H1 (cell line): ENCODE data around the gene AGR3. TPM values are rescaled to one million over a fixed set of nuclear protein-coding genes. Genes with fewer than 3 reads are reported as not detected.
A peak's percentile ranks its signal among the peaks of the same experiment; 100 is the strongest.

Experiments used
- CTCF ChIA-PET: fragments of 300-600 bp; sonication (Branson Sonifier 250); formaldehyde crosslinking; loops from one replicate; lab custom pipeline; 2021; ENCODE audit not compliant: partially characterized antibody; lab: Charles Lee
- POLR2A ChIA-PET: fragments of 300-600 bp; sonication (Branson Sonifier 250); formaldehyde crosslinking; loops from one replicate; lab custom pipeline; 2021; ENCODE audit warnings: inconsistent platforms; ENCODE audit not compliant: partially characterized antibody; lab: Charles Lee
- DNase-seq, 2 experiments: peaks; one replicate each; pipeline versions ENCODE4 v3.0.0 to v3.0.0-alpha.2; 2010 to 2022; ENCODE audit warnings: low spot score in 2 of 2, low read depth in 1 of 2, mixed read lengths in 1 of 2
- FAIRE-seq: peaks from 2 replicates; lab custom pipeline; 2011; peaks lifted over from hg19 to GRCh38; lab: Jason Lieb, UNC
- H2AFZ ChIP-seq: 2 replicates; pipeline ENCODE4 v1.8.1; 2012; ENCODE audit warnings: low read length, inconsistent platforms
- H2AK5ac ChIP-seq: 2 replicates; pipeline ENCODE4 v1.6.1; 2013; ENCODE audit warnings: low read depth, low read length
- H2BK120ac ChIP-seq: replicated peaks from 2 replicates; pipeline ENCODE3; 2013; ENCODE audit warnings: low read depth, low read length, inconsistent platforms
- H2BK12ac ChIP-seq: 2 replicates; pipeline ENCODE4 v1.6.1; 2013; ENCODE audit warnings: low read depth, low read length
- H2BK15ac ChIP-seq: 2 replicates; pipeline ENCODE4 v1.6.1; 2013; ENCODE audit warnings: low read length
- H2BK20ac ChIP-seq: 2 replicates; pipeline ENCODE4 v1.6.1; 2013; ENCODE audit warnings: low read length
- H2BK5ac ChIP-seq: 2 replicates; pipeline ENCODE4 v1.6.1; 2013; ENCODE audit warnings: low read depth, low read length
- H3K14ac ChIP-seq: 2 replicates; pipeline ENCODE4 v1.6.1; 2013; ENCODE audit warnings: inconsistent platforms; ENCODE audit not compliant: insufficient read length
- H3K18ac ChIP-seq: 2 replicates; pipeline ENCODE4 v1.6.1; 2013; ENCODE audit warnings: low read length; ENCODE audit errors: extremely low read depth
- H3K23ac ChIP-seq: 2 replicates; pipeline ENCODE4 v1.6.1; 2013; ENCODE audit warnings: inconsistent platforms; ENCODE audit not compliant: insufficient read length
- H3K23me2 ChIP-seq: 2 replicates; pipeline ENCODE4 v1.6.1; 2013; ENCODE audit warnings: low read depth, low read length
- H3K27ac ChIP-seq: 2 replicates; pipeline ENCODE4 v1.6.1; 2011; ENCODE audit warnings: low read depth, low read length, inconsistent platforms
- H3K27me3 ChIP-seq, 4 experiments: replicated peaks in 1 of 4; 1 replicate in 1 of 4; 2 replicates in 3 of 4; pipeline versions ENCODE4 v1.6.1 to v1.8.1; 2011 to 2013; ENCODE audit warnings: low read length in 3 of 4, mild to moderate bottlenecking in 3 of 4, inconsistent platforms in 2 of 4, mixed read lengths in 2 of 4, moderate library complexity in 1 of 4; ENCODE audit not compliant: control insufficient read depth in 3 of 4, insufficient read depth in 3 of 4; ENCODE audit errors: extremely low read depth in 1 of 4
- H3K36me3 ChIP-seq, 4 experiments: 2 replicates each; pipeline versions ENCODE4 v1.6.1 to v1.8.1; 2011 to 2013; ENCODE audit warnings: mild to moderate bottlenecking in 4 of 4, low read length in 3 of 4, moderate library complexity in 2 of 4, control low read depth in 1 of 4, inconsistent platforms in 1 of 4; ENCODE audit not compliant: insufficient read depth in 4 of 4, control insufficient read depth in 2 of 4
- H3K4ac ChIP-seq: replicated peaks from 2 replicates; pipeline ENCODE3; 2013; ENCODE audit warnings: low read length, low read depth, mixed read lengths, inconsistent platforms; ENCODE audit not compliant: insufficient read length
- H3K4me1 ChIP-seq, 4 experiments: replicated peaks in 1 of 4; 1 replicate in 1 of 4; 2 replicates in 3 of 4; pipeline versions ENCODE4 v1.6.1 to v1.8.1; 2011 to 2013; ENCODE audit warnings: low read length in 3 of 4, inconsistent platforms in 2 of 4, mixed read lengths in 1 of 4; ENCODE audit not compliant: insufficient read depth in 4 of 4, control insufficient read depth in 3 of 4
- H3K4me2 ChIP-seq, 2 experiments: 2 replicates each; pipeline versions ENCODE4 v1.6.1 to v1.8.1; 2011 to 2013; ENCODE audit warnings: low read depth in 2 of 2, low read length in 2 of 2, control low read depth in 1 of 2, inconsistent platforms in 1 of 2, mild to moderate bottlenecking in 1 of 2; ENCODE audit not compliant: insufficient read depth in 1 of 2
- H3K4me3 ChIP-seq, 4 experiments: fragments of 200-600, 300-600 bp in 1 of 4; sonication (generic), shearing (Covaris generic), sonication (Bioruptor Twin) in 1 of 4; 2 replicates each; pipeline versions ENCODE4 v1.5.1 to v1.8.1; 2011 to 2016; ENCODE audit warnings: low read length in 4 of 4, low read depth in 3 of 4, control low read depth in 2 of 4, inconsistent platforms in 2 of 4, mild to moderate bottlenecking in 2 of 4, mixed read lengths in 1 of 4, moderate library complexity in 1 of 4; ENCODE audit not compliant: insufficient read depth in 2 of 4; ENCODE audit errors: extremely low read depth in 1 of 4
- H3K56ac ChIP-seq: replicated peaks from 2 replicates; pipeline ENCODE3; 2013; ENCODE audit warnings: low read depth, mild to moderate bottlenecking, mixed read lengths, low read length, inconsistent platforms; ENCODE audit not compliant: insufficient read length
- H3K79me1 ChIP-seq: 2 replicates; pipeline ENCODE4 v1.6.1; 2013; ENCODE audit warnings: low read depth, low read length, control low read depth
- H3K79me2 ChIP-seq, 2 experiments: 2 replicates each; pipeline versions ENCODE4 v1.6.1 to v1.8.1; 2012 to 2013; ENCODE audit warnings: low read length in 2 of 2, mild to moderate bottlenecking in 2 of 2, inconsistent platforms in 1 of 2; ENCODE audit not compliant: insufficient read depth in 2 of 2, control insufficient read depth in 1 of 2
- H3K9ac ChIP-seq, 4 experiments: replicated peaks in 1 of 4; 1 replicate in 1 of 4; 2 replicates in 3 of 4; pipeline versions ENCODE4 v1.6.1 to v1.8.1; 2011 to 2013; ENCODE audit warnings: low read depth in 3 of 4, low read length in 3 of 4, control low read depth in 2 of 4, mild to moderate bottlenecking in 2 of 4, moderate library complexity in 2 of 4, inconsistent platforms in 1 of 4; ENCODE audit errors: extremely low read depth in 1 of 4
- H3K9me3 ChIP-seq, 2 experiments: 2 replicates each; pipeline versions ENCODE4 v1.6.1 to v1.8.1; 2012 to 2013; ENCODE audit warnings: mild to moderate bottlenecking in 2 of 2, moderate library complexity in 2 of 2, control low read depth in 1 of 2, inconsistent platforms in 1 of 2, low read depth in 1 of 2, low read length in 1 of 2, mixed read lengths in 1 of 2; ENCODE audit not compliant: insufficient read depth in 2 of 2
- H4K20me1 ChIP-seq, 2 experiments: replicated peaks in 1 of 2; 2 replicates each; pipeline versions ENCODE3 to v1.8.1; 2011 to 2013; ENCODE audit warnings: inconsistent platforms in 2 of 2, low read length in 2 of 2, mild to moderate bottlenecking in 1 of 2; ENCODE audit not compliant: insufficient read depth in 2 of 2, control insufficient read depth in 1 of 2
- H4K5ac ChIP-seq: 2 replicates; pipeline ENCODE4 v1.6.1; 2013; ENCODE audit warnings: low read length, low read depth, mixed read lengths, inconsistent platforms; ENCODE audit not compliant: insufficient read length
- H4K8ac ChIP-seq: 2 replicates; pipeline ENCODE4 v1.8.0; 2013; ENCODE audit warnings: mild to moderate bottlenecking, moderate library complexity, low read length, inconsistent platforms; ENCODE audit not compliant: insufficient read depth; ENCODE audit errors: extremely low read depth
- H4K91ac ChIP-seq: replicated peaks from 2 replicates; pipeline ENCODE3; 2013; ENCODE audit warnings: low read length, mixed read lengths, inconsistent platforms; ENCODE audit not compliant: insufficient read length
- BCL11A ChIP-seq, 2 experiments: IDR thresholded peaks; one replicate each; pipeline ENCODE4 v1.6.1; 2011; ENCODE audit warnings: low read depth in 2 of 2, low read length in 2 of 2, mild to moderate bottlenecking in 2 of 2
- E2F6 ChIP-seq: IDR thresholded peaks from 2 replicates; pipeline ENCODE4 v1.6.1; 2012; ENCODE audit warnings: inconsistent platforms
- GABPA ChIP-seq: IDR thresholded peaks from 2 replicates; pipeline ENCODE4 v1.6.1; 2011; ENCODE audit warnings: mild to moderate bottlenecking, low read length, moderate library complexity, borderline replicate concordance; ENCODE audit not compliant: insufficient read depth
- PHF8 ChIP-seq: fragments of 200-600 bp; sonication (generic); conservative IDR thresholded peaks from 2 replicates; pipeline ENCODE4 v1.7.1; 2012; ENCODE audit warnings: low read depth, mild to moderate bottlenecking, inconsistent platforms, low read length, moderate library complexity
- POLR2A ChIP-seq, 2 experiments: IDR thresholded peaks; 1 replicate in 1 of 2; 2 replicates in 1 of 2; pipeline ENCODE4 v1.6.1; 2011; ENCODE audit warnings: low read depth in 2 of 2, low read length in 2 of 2, mild to moderate bottlenecking in 2 of 2; ENCODE audit errors: control extremely low read depth in 1 of 2
- SRF ChIP-seq: IDR thresholded peaks from 2 replicates; pipeline ENCODE4 v1.6.1; 2011; ENCODE audit warnings: mild to moderate bottlenecking, low read depth, low read length, moderate library complexity
- TCF12 ChIP-seq: IDR thresholded peaks from 2 replicates; pipeline ENCODE4 v1.6.1; 2011; ENCODE audit warnings: low read depth, mild to moderate bottlenecking, low read length
- YY1 ChIP-seq: IDR thresholded peaks from 2 replicates; pipeline ENCODE4 v1.6.1; 2011; ENCODE audit warnings: low read depth, mild to moderate bottlenecking, low read length
- WGBS, 2 experiments: shearing (Covaris generic) in 1 of 2; methylation state at CpG; one replicate each; pipeline versions ENCODE4 v1.1.6 to v1.1.7; 2013 to 2015; ENCODE audit warnings: low lambda C conversion rate in 2 of 2, mixed read lengths in 2 of 2, inconsistent platforms in 1 of 2, low coverage in 1 of 2, missing lambda C conversion rate in 1 of 2; ENCODE audit not compliant: insufficient replicate concordance in 2 of 2, insufficient coverage in 1 of 2, insufficient read length in 1 of 2; ENCODE audit errors: extremely low coverage in 1 of 2, missing lambda C conversion rate in 1 of 2; 5-methylcytosine and 5-hydroxymethylcytosine counted together
- polyA plus RNA-seq, 7 experiments: library from polyadenylated mRNA; depleted of rRNA in 3 of 7; stranded (reverse) in 5 of 7; unstranded in 2 of 7; fragments of >200 nt in 5 of 7; fragments of 200-250 nt in 2 of 7; gene quantifications; 1 replicate in 5 of 7; 2 replicates in 1 of 7; 4 replicates in 1 of 7; pipeline versions ENCODE4 v1.2.1 to v1.2.3, GENCODE V29; 2011 to 2013; ENCODE audit warnings: missing spikeins in 2 of 7, mixed read lengths in 2 of 7
- total RNA-seq: library from RNA; stranded (reverse); fragmentation: NEBNext Ultra II Directional; extraction: Animal tissue kit (Norgen Biotek cat#: 25700); gene quantifications from 2 replicates; pipeline ENCODE4 v1.2.1, GENCODE V29; 2021

AGR3 gene
- total and polyA plus RNA-seq, 2 of the 8 experiments (the other 6 are each of a cell fraction or from before 2014, with no cell fraction given): not detected

DNA sequence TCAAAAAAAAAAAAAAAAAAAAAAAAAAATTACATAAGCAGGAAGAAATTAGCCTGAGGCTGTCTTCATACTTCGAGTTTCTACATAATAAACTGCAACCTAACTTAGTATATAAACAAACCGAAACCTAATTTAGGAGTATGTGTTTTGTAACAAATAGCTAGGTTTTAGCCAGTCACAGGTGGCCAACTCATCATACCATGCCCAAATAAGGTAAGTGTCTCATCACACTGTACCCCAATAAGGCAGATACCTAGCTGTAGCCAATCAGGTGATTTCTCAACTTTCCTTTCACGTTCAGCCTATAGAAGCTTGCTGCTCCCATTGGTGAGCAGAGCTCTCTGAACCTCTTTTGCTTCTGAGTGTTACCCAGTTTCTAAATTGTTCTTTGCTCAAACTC lies 63.1 kb downstream of the AGR3 start:
- no peak overlapping the region for H3K14ac ChIP-seq
- DNase-seq (no peak), FAIRE-seq (no peak)
- WGBS, 2 experiments: 92% methylated on average over 3 of the region's 3 CpGs; no CpG with 5 or more reads in 1 of the 2 experiments
- no peak overlapping the region for H2BK15ac ChIP-seq
- no peak overlapping the region for H3K9ac ChIP-seq
- no peak overlapping the region for H3K4ac ChIP-seq
- no peaks in the 10 kb centered on the region for H4K20me1 ChIP-seq
- no peak overlapping the region for H2BK12ac ChIP-seq
- H3K9me3 ChIP-seq: no peaks in the 10 kb centered on the region
- H3K23me2 ChIP-seq: no peaks in the 10 kb centered on the region
- ChIA-PET POLR2A (no interaction called here), CTCF (interaction anchor here (0.6 kb wide), 1 partner anchor 25 kb away, joined by 3 read pairs; no protein-coding TSS in a partner anchor)
- no peak overlapping the region for H4K91ac ChIP-seq
- no peak overlapping the region for H2BK20ac ChIP-seq
- H3K4me2 ChIP-seq: no peak overlapping the region
- H3K27ac ChIP-seq: no peak overlapping the region
- no peak overlapping the region for H4K8ac ChIP-seq
- H2AFZ ChIP-seq: no peak overlapping the region
- no peak overlapping the region for H3K23ac ChIP-seq
- H4K5ac ChIP-seq: no peak overlapping the region
- H3K79me1 ChIP-seq: no peaks in the 10 kb centered on the region
- H3K56ac ChIP-seq: no peak overlapping the region
- no peak overlapping the region for H2BK5ac ChIP-seq
- H3K79me2 ChIP-seq: no peaks in the 10 kb centered on the region
- H3K27me3 ChIP-seq: no peaks in the 10 kb centered on the region
- H3K4me1 ChIP-seq: no peaks in the 10 kb centered on the region
- no peak for TF ChIP-seq GABPA
- peak; percentile 76 for TF ChIP-seq SRF
- no peak for TF ChIP-seq POLR2A (IDR thresholded peaks at IDR 0.05; ENCODE audit: control extremely low read depth in 1 of 2, low read depth in 2 of 2, low read length in 2 of 2)
- TF ChIP-seq PHF8: no peak
- no peak for TF ChIP-seq TCF12
- TF ChIP-seq YY1: no peak
- no peak for TF ChIP-seq E2F6
- no peak for TF ChIP-seq BCL11A (IDR thresholded peaks at IDR 0.05; ENCODE audit: low read depth in 2 of 2, low read length in 2 of 2)
- TF ChIP-seq, all 59 proteins: peak for 1
- Histone ChIP-seq H2BK120ac (no peak overlapping the region), H2AK5ac (no peak overlapping the region), H3K18ac (no peak overlapping the region), H3K4me3 (no peak overlapping the region), H3K36me3 (no peaks in the 10 kb centered on the region)
